Tibial nerve (tissue), 4 donors: Measurements from ENCODE around the gene LIN54. TPM values are rescaled to one million over a fixed set of nuclear protein-coding genes. Genes with fewer than 3 reads are reported as not detected.
"Not testable (repeated sequence)": the region's sequence is repeated elsewhere in the genome, so short reads cannot be mapped to it uniquely, and the experiment has no call there.

Source experiments
- DNase-seq, 2 donors: peaks; one replicate each; pipeline ENCODE4 v3.0.0-alpha.2; 2019; ENCODE audit warnings: low spot score in 2 of 2
- H3K27ac ChIP-seq, 4 donors: fragments of 200-600 bp; sonication (generic) in 3 of 4; one replicate each; pipeline ENCODE4 v1.5.1; 2017 to 2019; ENCODE audit warnings: mild to moderate bottlenecking in 1 of 4
- H3K27me3 ChIP-seq, 2 donors: fragments of 200-600 bp; sonication (generic) in 1 of 2; one replicate each; pipeline versions ENCODE4 v1.5.1 to v1.6.0; 2017 to 2019
- H3K36me3 ChIP-seq, 3 donors: fragments of 200-600 bp; sonication (generic); one replicate each; pipeline ENCODE4 v1.5.1; 2018 to 2019
- H3K4me1 ChIP-seq, 4 donors: fragments of 200-600 bp; sonication (generic) in 3 of 4; one replicate each; pipeline ENCODE4 v1.5.1; 2017 to 2019
- H3K4me3 ChIP-seq, 4 donors: fragments of 200-600 bp; sonication (generic) in 3 of 4; one replicate each; pipeline ENCODE4 v1.5.1; 2017 to 2019; ENCODE audit warnings: mild to moderate bottlenecking in 1 of 4, moderate library complexity in 1 of 4
- H3K9me3 ChIP-seq, 4 donors: fragments of 200-600 bp; sonication (generic) in 3 of 4; one replicate each; pipeline ENCODE4 v1.5.1; 2017 to 2019
- EP300 ChIP-seq, 2 donors: sonication (generic); formaldehyde crosslinking; IDR thresholded peaks; one replicate each; pipeline ENCODE4 v1.6.1; 2017; ENCODE audit warnings: antibody characterized with exemption in 2 of 2, mild to moderate bottlenecking in 1 of 2
- POLR2A ChIP-seq, 2 donors: fragments of 450-650 bp; IDR thresholded peaks; one replicate each; pipeline ENCODE4 v1.6.1; 2017; ENCODE audit warnings: antibody characterized with exemption in 2 of 2, mild to moderate bottlenecking in 2 of 2, moderate library complexity in 2 of 2
- WGBS, 2 donors: methylation state at CpG; one replicate each; pipeline ENCODE4 v1.1.5; 2018; 5-methylcytosine and 5-hydroxymethylcytosine counted together
- total RNA-seq, 4 donors: library from RNA; depleted of rRNA; stranded (reverse); fragments of >200 nt; gene quantifications; one replicate each; pipeline ENCODE4 v1.1.0, GENCODE V29; 2016
- TF ChIP-seq, protein P1 (sequence below), 5 experiments: fragments of 200-600 bp in 3 of 5; fragments of 450-650 bp in 2 of 5; sonication (generic) in 3 of 5; IDR thresholded peaks; one replicate each; pipeline ENCODE4 v1.5.1; 2016 to 2019; ENCODE audit warnings: antibody characterized with exemption in 5 of 5, mild to moderate bottlenecking in 3 of 5, moderate library complexity in 2 of 5

LIN54 gene
- total RNA-seq, 4 donors from 2014 or later = 9.4 to 15.1 (median 11.9) TPM

DNA sequence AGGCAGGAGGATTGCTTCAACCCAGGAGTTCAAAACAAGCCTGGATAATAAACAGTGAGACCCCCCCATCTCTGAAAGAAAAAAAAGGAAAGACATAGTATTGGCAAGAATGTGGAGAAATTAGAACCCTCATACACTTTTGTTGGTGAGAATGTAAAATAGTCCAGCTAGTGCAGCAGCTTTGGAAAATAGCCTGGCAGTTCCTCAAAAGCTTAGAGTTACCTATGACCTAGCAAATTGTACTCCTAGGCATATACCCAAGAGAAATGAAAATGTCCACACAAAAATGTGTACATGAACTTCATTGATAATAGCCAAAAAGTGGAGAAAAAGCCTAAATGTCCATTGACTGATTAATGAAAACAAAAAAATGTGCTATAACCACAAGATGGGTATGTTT, 88.8 kb downstream of the LIN54 start:
- Histone ChIP-seq H3K36me3 (peaks cover 0 to 18% (median 0%) of the 10 kb centered on the region in 3 donors), H3K4me1 (no peaks in the 10 kb centered on the region), H3K4me3 (no peak overlapping the region), H3K27ac (no peak overlapping the region), H3K27me3 (no peaks in the 10 kb centered on the region), H3K9me3 (no peaks in the 10 kb centered on the region)
- DNase-seq = no peak
- TF ChIP-seq POLR2A (IDR thresholded peaks at IDR 0.05) (no peak), EP300 (IDR thresholded peaks at IDR 0.05) (no peak)
- TF ChIP-seq, protein P1, sequence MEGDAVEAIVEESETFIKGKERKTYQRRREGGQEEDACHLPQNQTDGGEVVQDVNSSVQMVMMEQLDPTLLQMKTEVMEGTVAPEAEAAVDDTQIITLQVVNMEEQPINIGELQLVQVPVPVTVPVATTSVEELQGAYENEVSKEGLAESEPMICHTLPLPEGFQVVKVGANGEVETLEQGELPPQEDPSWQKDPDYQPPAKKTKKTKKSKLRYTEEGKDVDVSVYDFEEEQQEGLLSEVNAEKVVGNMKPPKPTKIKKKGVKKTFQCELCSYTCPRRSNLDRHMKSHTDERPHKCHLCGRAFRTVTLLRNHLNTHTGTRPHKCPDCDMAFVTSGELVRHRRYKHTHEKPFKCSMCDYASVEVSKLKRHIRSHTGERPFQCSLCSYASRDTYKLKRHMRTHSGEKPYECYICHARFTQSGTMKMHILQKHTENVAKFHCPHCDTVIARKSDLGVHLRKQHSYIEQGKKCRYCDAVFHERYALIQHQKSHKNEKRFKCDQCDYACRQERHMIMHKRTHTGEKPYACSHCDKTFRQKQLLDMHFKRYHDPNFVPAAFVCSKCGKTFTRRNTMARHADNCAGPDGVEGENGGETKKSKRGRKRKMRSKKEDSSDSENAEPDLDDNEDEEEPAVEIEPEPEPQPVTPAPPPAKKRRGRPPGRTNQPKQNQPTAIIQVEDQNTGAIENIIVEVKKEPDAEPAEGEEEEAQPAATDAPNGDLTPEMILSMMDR (IDR thresholded peaks at IDR 0.05) = no peak

DNA sequence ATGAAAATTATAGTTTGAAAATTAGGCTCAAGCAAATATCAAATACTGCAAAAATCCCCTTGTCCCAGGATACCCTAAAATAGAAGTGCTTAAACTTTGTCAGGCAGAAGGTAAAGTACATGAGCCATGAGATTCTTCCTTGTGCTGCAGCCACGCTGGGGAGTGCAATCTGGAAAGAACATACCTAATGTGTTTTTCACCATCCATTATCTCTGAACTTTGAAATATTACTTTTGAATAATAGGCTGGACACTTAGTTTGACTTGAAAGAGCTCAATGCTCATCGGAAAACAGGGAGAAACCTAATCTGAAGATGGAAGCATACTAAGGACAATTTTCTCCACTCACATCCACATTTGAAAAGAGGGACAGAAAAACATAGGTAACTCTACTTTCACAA, 91.2 kb downstream of the LIN54 start:
- 92 to 94% methylated on average over 2 of the region's 2 CpGs for WGBS, 2 donors
- peaks cover 0 to 11% (median 0%) of the 10 kb centered on the region in 3 donors for H3K36me3 ChIP-seq
- no peak for DNase-seq
- no peaks in the 10 kb centered on the region for H3K9me3 ChIP-seq
- TF ChIP-seq, protein P1 (IDR thresholded peaks at IDR 0.05) = no peak
- TF ChIP-seq EP300 (IDR thresholded peaks at IDR 0.05) = no peak
- no peak for TF ChIP-seq POLR2A (IDR thresholded peaks at IDR 0.05)
- H3K4me3 ChIP-seq = no peak overlapping the region
- H3K4me1 ChIP-seq = no peaks in the 10 kb centered on the region
- H3K27ac ChIP-seq = no peak overlapping the region
- H3K27me3 ChIP-seq = no peaks in the 10 kb centered on the region

DNA sequence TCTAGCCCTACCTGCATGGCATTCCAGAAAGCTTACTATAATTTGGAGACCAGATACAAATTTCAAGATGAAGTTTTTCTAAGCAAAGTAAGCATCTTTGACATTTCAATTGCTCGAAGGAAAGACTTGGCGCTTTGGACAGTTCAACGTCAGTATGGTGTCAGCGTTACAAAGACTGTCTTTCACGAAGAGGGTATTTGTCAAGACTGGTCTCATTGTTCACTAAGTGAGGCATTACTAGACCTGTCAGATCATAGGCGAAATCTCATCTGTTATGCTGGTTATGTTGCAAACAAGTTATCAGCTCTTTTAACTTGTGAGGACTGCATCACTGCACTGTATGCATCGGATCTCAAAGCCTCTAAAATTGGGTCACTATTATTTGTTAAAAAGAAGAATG, 92.5 kb downstream of the LIN54 start:
- Histone ChIP-seq H3K27ac (no peak overlapping the region), H3K4me1 (no peaks in the 10 kb centered on the region), H3K27me3 (no peaks in the 10 kb centered on the region), H3K4me3 (no peak overlapping the region), H3K9me3 (no peaks in the 10 kb centered on the region), H3K36me3 (peaks cover 0 to 18% (median 0%) of the 10 kb centered on the region in 3 donors)
- 55 to 65% methylated on average over 7 of the region's 7 CpGs for WGBS, 2 donors
- no peak for DNase-seq
- no peak for TF ChIP-seq EP300 (IDR thresholded peaks at IDR 0.05)
- TF ChIP-seq, protein P1 (IDR thresholded peaks at IDR 0.05) = no peak
- TF ChIP-seq POLR2A (IDR thresholded peaks at IDR 0.05) = no peak

DNA sequence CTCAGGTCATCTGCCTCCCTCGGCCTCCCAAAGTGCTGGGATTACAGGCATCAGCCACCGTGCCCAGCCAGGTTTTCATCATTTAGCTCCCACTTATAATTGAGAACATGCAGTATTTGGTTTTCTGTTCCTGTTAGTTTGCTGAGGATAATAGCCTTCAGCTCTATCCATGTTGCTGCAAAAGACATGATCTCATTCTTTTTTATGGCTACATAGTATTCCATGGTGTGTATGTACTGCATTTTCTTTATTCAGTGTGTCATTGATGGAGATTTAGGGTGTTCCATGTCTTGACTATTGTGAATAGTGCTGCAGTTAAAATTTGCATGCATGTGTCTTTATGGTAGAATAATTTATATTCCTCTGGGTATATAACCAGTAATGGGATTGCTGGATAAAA, 96.7 kb downstream of the LIN54 start:
- 95 to 100% methylated on average over 2 of the region's 2 CpGs for WGBS, 2 donors
- not testable (repeated sequence) for H3K4me1 ChIP-seq, H3K4me3 ChIP-seq, H3K9me3 ChIP-seq, H3K27me3 ChIP-seq, H3K27ac ChIP-seq, DNase-seq
- H3K36me3 ChIP-seq = peaks cover 0 to 35% (median 0%) of the 10 kb centered on the region in 3 donors

DNA sequence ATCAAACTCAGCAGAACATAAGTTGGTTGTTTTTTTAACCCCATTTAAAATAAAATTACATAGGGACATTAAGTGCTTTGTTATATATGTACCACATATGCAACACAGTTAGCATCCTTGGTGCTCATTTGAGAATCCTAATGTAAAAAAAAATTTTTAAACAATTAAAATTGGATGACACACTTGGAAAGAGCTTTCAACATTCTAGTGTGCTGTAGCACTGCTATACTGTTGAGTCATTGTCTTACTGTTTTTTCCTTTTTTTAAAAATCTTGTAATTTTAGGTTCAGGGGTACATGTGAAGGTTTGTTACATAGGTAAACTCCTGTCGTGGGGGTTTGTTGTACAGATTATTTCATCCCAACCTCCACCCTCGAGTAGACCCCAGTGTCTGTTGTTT, 97.3 kb downstream of the LIN54 start:
- 44 to 45% methylated on average over 2 of the region's 2 CpGs for WGBS, 2 donors
- no peaks in the 10 kb centered on the region for H3K27me3 ChIP-seq
- TF ChIP-seq EP300 (IDR thresholded peaks at IDR 0.05) = no peak
- TF ChIP-seq, protein P1 (IDR thresholded peaks at IDR 0.05) = no peak

DNA sequence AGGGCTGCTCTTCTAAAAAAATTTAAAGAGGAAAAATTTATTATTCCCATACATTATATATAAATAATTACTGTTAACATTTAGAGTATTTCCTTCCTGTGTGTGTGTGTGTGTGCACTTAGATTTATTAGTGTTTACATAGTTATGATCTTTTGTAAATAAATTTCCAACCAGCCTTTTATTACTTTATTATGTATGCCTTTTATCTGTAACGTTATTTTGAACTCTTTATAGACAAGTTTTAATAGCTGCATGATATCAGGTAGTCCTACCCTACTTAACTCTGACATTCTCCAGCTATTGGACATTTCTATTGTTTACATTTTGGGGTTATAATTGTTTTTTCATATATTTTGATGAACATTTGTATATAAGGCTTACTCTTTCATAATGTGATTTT, 101.3 kb downstream of the LIN54 start:
- DNase-seq = no peak
- H3K4me1 ChIP-seq = no peaks in the 10 kb centered on the region

More for the DNA sequence above, 97.3 kb downstream of the LIN54 start:
- H3K4me1 ChIP-seq = no peaks in the 10 kb centered on the region
- peaks cover 0 to 42% (median 0%) of the 10 kb centered on the region in 3 donors for H3K36me3 ChIP-seq
- DNase-seq = no peak
- H3K9me3 ChIP-seq = no peaks in the 10 kb centered on the region
- no peak overlapping the region for H3K4me3 ChIP-seq
- no peak overlapping the region for H3K27ac ChIP-seq

More for the DNA sequence above, 101.3 kb downstream of the LIN54 start:
- TF ChIP-seq POLR2A (IDR thresholded peaks at IDR 0.05) = no peak
- TF ChIP-seq, protein P1 (IDR thresholded peaks at IDR 0.05) = no peak
- no peak for TF ChIP-seq EP300 (IDR thresholded peaks at IDR 0.05)
- no peak overlapping the region for H3K4me3 ChIP-seq
- peaks cover 0 to 51% (median 0%) of the 10 kb centered on the region in 3 donors for H3K36me3 ChIP-seq
- no peak overlapping the region for H3K27ac ChIP-seq
- H3K9me3 ChIP-seq = no peaks in the 10 kb centered on the region
- H3K27me3 ChIP-seq = no peaks in the 10 kb centered on the region
- 77 to 95% methylated on average over 1 of the region's 1 CpG for whole genome bisulfite sequencing, 2 donors
